Measurements from ENCODE around the gene MCF2L.

Gene MCF2L

GRCh38 chr13:112955956-112956355 is 13.1 kb upstream of the MCF2L start:
- H3K4me3 ChIP-seq (ENCODE audit: low read length), result no peak overlapping the region
- TF ChIP-seq ZNF274 (IDR thresholded peaks at IDR 0.05; ENCODE audit: low read depth, low read length), result no peak

DNA sequence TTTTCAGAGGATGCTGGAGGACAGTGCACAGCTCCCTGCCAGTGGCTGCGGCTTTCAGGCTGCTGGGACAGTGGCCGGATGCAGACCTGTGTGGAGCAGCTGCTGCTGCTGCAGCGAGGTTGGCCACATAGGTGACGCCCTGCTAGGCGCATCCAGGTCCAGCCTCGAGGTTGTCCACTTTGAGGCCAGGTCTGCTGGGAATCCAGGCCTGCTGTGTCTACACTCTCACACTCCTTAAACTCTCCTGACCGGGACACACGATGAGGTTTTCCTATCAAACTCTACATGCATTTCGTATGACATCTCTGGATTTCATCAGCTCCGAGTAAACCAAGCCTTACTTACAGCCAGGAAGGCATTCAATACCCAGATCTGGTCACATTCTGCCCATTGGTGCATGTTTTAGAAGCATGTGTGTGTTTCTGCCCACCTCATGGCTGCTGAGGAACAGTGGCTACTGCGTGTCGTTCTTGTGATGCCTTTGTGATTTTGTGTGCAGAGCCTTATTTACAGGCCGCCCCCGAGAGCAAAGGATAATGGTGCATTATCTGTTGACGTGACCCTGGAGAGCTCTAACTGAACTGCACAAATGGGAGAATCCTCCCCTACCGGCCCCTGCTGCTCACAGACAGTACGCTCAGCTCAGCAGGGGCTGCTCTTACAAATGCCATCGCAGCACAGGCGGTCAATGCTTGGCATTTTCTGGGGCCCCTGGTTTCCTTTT is 12.3 kb upstream of the MCF2L start:
- TF ChIP-seq ZNF274 (IDR thresholded peaks at IDR 0.05; ENCODE audit: low read depth, low read length), result no peak
- no peak overlapping the region for H3K4me3 ChIP-seq (ENCODE audit: low read length)

DNA sequence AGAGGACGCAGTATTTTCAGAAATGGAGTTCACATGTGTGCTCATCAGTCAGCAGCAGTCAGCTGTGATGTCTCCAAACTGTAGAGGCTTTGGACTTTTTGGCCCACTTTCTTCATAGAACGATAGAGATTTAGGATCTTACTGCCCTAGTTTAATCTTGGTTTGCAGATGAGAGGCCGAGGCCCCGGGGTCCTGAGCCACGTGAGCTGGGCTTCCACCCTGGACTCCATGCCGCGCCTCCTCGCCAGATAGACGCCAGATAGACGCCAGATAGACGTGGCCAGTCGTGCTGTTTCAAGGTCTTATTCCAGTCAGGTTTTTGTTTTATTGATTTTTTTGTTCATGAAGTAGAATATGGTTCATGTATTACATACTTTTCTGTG is 11.7 kb upstream of the MCF2L start:
- H3K4me3 ChIP-seq (ENCODE audit: low read length), result no peak overlapping the region
- TF ChIP-seq ZNF274 (IDR thresholded peaks at IDR 0.05; ENCODE audit: low read depth, low read length), result no peak

GRCh38 chr13:112958127-112958989 is 10.7 kb upstream of the MCF2L start:
- no peak overlapping the region for H3K4me3 ChIP-seq (ENCODE audit: low read length)
- TF ChIP-seq ZNF274 (IDR thresholded peaks at IDR 0.05; ENCODE audit: low read depth, low read length), result no peak

GRCh38 chr13:112959206-112959605 is 9.8 kb upstream of the MCF2L start:
- no peak for TF ChIP-seq ZNF274 (IDR thresholded peaks at IDR 0.05; ENCODE audit: low read depth, low read length)
- no peak overlapping the region for H3K4me3 ChIP-seq (ENCODE audit: low read length)

DNA sequence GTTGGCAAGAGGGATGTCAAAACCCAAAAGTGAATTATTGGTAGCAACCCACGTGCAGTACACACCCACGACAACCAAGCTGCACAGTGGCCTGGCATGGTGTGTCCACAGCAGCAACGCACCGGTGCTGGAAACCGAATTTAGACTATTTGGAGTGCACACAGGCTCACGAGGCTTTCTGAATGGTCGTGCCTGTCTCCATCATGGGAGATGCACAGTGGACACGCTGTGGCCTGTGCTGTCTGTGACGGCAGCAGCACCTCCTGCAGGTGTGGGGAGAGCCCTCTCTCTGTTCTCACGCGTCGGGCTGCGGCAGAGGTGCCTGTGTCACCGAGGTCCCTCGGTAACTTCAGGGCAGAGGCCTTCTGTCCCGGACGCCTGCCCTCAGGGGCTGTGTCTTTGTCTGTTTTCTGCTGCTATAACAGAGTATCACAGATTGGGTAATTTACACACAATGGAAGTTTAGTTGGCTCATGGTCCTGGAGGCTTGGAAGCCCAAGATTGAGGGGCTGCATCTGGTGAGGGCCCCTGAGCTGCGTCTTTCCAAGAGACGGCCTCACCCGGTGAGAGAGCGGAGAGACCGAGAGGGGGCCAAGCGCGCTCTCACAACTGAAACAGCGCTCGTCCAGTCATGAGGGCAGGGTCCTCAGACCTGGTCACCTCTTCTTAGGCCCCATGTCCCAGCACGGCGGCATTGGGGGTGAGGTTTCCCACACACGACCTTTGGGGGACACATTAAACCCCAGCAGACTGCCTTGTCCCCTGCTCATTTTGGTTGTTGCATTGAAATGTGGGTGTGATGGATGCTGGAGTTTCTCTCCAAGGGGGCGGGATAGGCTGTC is 9.1 kb upstream of the MCF2L start:
- no peak for TF ChIP-seq ZNF274 (IDR thresholded peaks at IDR 0.05; ENCODE audit: low read depth, low read length)

GRCh38 chr13:112960706-112961105 is 8.3 kb upstream of the MCF2L start:
- no peak overlapping the region for H3K4me3 ChIP-seq (ENCODE audit: low read length)
- TF ChIP-seq ZNF274 (IDR thresholded peaks at IDR 0.05; ENCODE audit: low read depth, low read length), result no peak

More for the DNA sequence above, 9.1 kb upstream of the MCF2L start:
- no peak overlapping the region for H3K4me3 ChIP-seq (ENCODE audit: low read length)

DNA sequence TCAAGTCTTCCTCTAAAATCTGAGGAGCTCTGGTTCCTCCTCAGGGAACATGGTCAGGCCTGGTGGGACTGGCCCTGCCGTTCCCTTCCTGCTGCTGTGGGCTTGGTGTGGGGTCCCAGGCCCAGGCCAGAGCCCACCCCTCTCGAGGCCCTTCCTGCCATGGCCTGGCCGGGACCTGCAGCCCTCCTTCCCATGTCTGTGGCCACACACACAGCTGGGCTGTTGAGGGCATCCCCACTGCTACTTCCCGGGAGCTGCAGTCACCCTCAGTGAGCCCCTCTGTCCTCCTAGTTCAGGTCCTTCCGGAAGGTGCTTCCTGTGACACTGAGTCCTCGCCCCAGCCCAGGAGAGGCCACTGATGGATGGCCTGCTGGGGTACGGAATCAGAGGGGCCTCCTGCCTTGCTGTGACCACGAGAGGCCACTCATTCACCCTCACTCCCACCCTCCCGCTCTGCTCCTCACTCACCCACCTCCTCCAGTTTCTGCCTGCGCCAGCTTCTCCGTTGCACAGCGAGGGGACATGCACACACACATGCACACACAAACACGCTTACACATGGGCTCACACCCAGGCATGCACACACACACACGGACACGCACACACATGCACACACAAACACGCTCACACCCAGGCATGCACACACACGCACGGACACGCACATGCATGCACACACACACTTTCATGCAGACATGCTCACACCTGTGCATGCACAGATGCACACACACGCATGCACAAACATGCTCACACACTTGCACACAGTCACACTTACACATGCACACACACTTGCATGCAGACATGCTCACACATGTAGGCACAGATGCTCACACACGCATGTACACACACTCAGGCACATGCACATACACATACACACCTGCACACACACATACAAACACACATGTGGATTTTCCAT is 7.3 kb upstream of the MCF2L start:
- no peak for TF ChIP-seq ZNF274 (IDR thresholded peaks at IDR 0.05; ENCODE audit: low read depth, low read length)

GRCh38 chr13:112962396-112962795 is 6.6 kb upstream of the MCF2L start:
- TF ChIP-seq ZNF274 (IDR thresholded peaks at IDR 0.05; ENCODE audit: low read depth, low read length), result no peak

More for the DNA sequence above, 7.3 kb upstream of the MCF2L start:
- no peak overlapping the region for H3K4me3 ChIP-seq (ENCODE audit: low read length)

DNA sequence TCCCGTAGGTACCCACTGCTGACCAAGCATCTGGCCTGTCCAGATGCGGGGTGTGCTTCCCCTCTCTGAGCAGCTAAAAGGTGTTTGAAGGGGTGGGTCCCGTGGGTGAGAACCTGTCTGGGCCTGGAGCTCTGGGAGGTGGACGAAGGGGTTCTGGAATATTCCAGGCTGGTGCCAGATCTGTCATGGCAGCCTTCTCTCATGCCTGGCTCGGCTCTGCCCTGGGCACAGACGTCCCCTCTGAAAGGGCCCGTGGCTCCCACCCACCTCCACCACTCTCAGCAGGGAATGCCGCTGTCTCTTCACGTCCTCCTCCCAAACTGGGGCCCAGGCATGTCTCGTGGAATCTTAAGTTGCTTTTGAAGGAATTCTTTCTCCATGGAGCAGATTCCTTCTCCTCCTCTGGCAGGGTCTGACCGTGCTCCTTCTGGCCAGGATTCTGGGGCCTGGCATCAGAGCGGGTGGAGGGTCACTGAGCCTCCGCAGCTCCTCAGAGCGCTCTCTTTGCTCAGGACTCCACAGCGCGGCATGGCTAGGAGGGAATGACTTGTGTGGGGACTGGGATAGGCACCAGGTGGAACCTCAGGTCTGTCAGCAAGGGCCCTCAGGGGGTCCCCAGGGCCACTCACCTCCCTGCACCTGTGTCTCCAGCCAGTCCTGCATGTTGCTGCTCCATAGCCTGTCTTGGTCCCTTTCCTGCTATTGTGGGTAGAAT is 5.9 kb upstream of the MCF2L start:
- no peak overlapping the region for H3K4me3 ChIP-seq (ENCODE audit: low read length)
- TF ChIP-seq ZNF274 (IDR thresholded peaks at IDR 0.05; ENCODE audit: low read depth, low read length), result no peak

More at GRCh38 chr13:112962396-112962795, 6.6 kb upstream of the MCF2L start:
- H3K4me3 ChIP-seq (ENCODE audit: low read length), result no peak overlapping the region

GRCh38 chr13:112963641-112964040 is 5.4 kb upstream of the MCF2L start:
- H3K4me3 ChIP-seq (ENCODE audit: low read length), result no peak overlapping the region
- no peak for TF ChIP-seq ZNF274 (IDR thresholded peaks at IDR 0.05; ENCODE audit: low read depth, low read length)

DNA sequence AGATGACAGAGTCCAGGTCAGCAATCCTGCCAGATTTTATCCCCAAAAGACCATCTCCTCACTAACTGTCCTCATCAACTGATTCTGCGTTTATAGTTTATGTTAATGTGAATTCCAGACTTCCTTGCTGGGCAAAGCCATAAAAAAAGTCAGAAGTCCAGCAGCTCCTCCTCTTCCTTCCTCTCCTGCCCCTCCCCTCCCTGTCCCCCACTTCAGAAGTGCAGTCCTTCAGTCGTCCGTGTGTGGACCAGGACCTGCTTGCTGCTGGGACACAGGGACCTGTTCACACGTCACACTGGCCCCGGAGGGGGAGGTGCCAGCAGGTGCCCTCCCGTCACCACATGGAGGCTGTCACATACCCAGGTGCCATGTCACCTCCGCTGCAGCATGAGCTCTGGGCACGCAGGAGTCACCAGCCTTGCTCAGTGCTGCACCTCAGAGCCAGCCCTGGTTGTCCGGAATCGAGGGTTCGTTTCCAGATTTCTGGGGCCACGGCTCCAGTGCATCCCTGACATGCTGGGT is 4.0 kb upstream of the MCF2L start:
- H3K4me3 ChIP-seq (ENCODE audit: low read length), result no peak overlapping the region
- TF ChIP-seq ZNF274 (IDR thresholded peaks at IDR 0.05; ENCODE audit: low read depth, low read length), result no peak
